Adrenal gland (tissue), 19 donors: Measurements from ENCODE around the gene GZMA. TPM values are rescaled to one million over a fixed set of nuclear protein-coding genes. Genes with fewer than 3 reads are reported as not detected.

Source experiments
- DNase-seq, 7 donors: peaks; one replicate each; pipeline ENCODE4 v3.0.0-alpha.2; 2019 to 2020
- H3K27ac ChIP-seq, 5 donors: fragments of 200-600 bp; sonication (generic) in 4 of 5; 1 replicate in 3 of 5; 2 replicates in 2 of 5; pipeline versions ENCODE4 v1.5.1 to v1.8.0; 2016 to 2020; ENCODE audit warnings: mild to moderate bottlenecking in 1 of 5
- H3K27me3 ChIP-seq: fragments of 200-600 bp; 2 replicates; pipeline ENCODE4 v1.8.0; 2021
- H3K36me3 ChIP-seq, 2 donors: fragments of 200-600 bp; replicated peaks in 1 of 2; 1 replicate in 1 of 2; 2 replicates in 1 of 2; pipeline versions ENCODE4 v1.5.1 to v1.8.0; 2018 to 2022
- H3K4me1 ChIP-seq, 2 donors: fragments of 200-600 bp; replicated peaks in 1 of 2; 1 replicate in 1 of 2; 2 replicates in 1 of 2; pipeline versions ENCODE4 v1.5.1 to v1.8.0; 2018 to 2021
- H3K4me3 ChIP-seq, 4 donors: fragments of 200-600 bp; sonication (generic) in 3 of 4; one replicate each; pipeline ENCODE4 v1.5.1; 2016 to 2018
- H3K9me3 ChIP-seq, 3 donors: fragments of 200-600 bp; sonication (generic) in 1 of 3; replicated peaks in 1 of 3; 1 replicate in 2 of 3; 2 replicates in 1 of 3; pipeline versions ENCODE4 v1.5.1 to v1.8.0; 2016 to 2021
- CTCF ChIP-seq, 6 experiments: fragments of 450-650 bp in 4 of 6; fragments of 200-600 bp in 2 of 6; sonication (generic) in 1 of 6; IDR thresholded peaks; 1 replicate in 5 of 6; 2 replicates in 1 of 6; pipeline versions ENCODE4 v1.5.1 to v1.8.0; 2016 to 2021; ENCODE audit warnings: antibody characterized with exemption in 6 of 6, mild to moderate bottlenecking in 2 of 6, moderate library complexity in 1 of 6
- POLR2A ChIP-seq, 2 donors: fragments of 450-650 bp; IDR thresholded peaks; one replicate each; pipeline ENCODE4 v1.6.1; 2017; ENCODE audit warnings: antibody characterized with exemption in 2 of 2, mild to moderate bottlenecking in 2 of 2, moderate library complexity in 1 of 2
- WGBS, 4 donors: extraction: QIAGEN DNeasy Blood & Tissue Kit in 2 of 4; methylation state at CpG; one replicate each; pipeline versions ENCODE4 v1.1.5 to v1.1.7; 2013 to 2017; 5-methylcytosine and 5-hydroxymethylcytosine counted together
- intact Hi-C, 2 donors: fragments of 100-400 bp; cut with DNase I; formaldehyde crosslinking; loops; one replicate each; pipeline versions ENCODE4 v1.14.1 to v1.15.0; 2022 to 2023
- long read RNA-seq, 10 donors: library from polyadenylated mRNA in 3 of 10; unstranded in 2 of 10; stranded (forward) in 1 of 10; transcript quantifications; one replicate each; pipeline ENCODE4 v2.0.0 and lab custom pipeline, GENCODE V29; 2021 to 2026
- polyA plus RNA-seq, 3 donors: library from polyadenylated mRNA; stranded (reverse); fragments of 200-250 nt in 2 of 3; fragments of 350-450 nt in 1 of 3; fragmentation: Illumina TruSeq in 1 of 3; extraction: RNeasy Lipid Tissue Mini Kit (QIAGEN cat#74804) in 1 of 3; gene quantifications; one replicate each; pipeline ENCODE4 v1.2.3, GENCODE V29; 2013 to 2014
- total RNA-seq, 9 donors: library from RNA; depleted of rRNA in 4 of 9; stranded (reverse); fragments of >200 nt in 4 of 9; fragments of 120-200 nt in 1 of 9; fragmentation: NEBNext Ultra II Directional in 1 of 9; extraction: Animal tissue kit (Norgen Biotek cat#: 25700) in 1 of 9; gene quantifications; one replicate each; pipeline versions ENCODE4 v1.1.0 to v1.2.4, GENCODE V29; 2013 to 2023
- donor health status: healthy with polysubstance abuse.
- donor health status: Bipolar disorder and iron deficiency.
- donor health status: DM: yes; HTN: yes; CAD: no.
- donor health status: DM: no; HTN: no; CAD: no.
- donor health status: DM: no; HTN: no; CAD: no.
- donor health status: DM: yes; HTN: yes; CAD: no.

GZMA gene
- 1 to 10 TPM in 3 of 9 donors, under 1 TPM in 4, not detected in 2; 0.39 to 5.1 (median 0.92) TPM for total RNA-seq
- polyA plus RNA-seq = 1 to 10 TPM; 2.0 to 9.7 (median 4.2) TPM
- long read RNA-seq, donor 1 = 0 reads
- long read RNA-seq, donor 2 = 0 reads
- long read RNA-seq, donor 3, partial matches to known transcripts = 0 of 2 reads
- long read RNA-seq, donor 3, other reads (novel, unspliced or antisense) = 0 of 2 reads
- long read RNA-seq, donor 4, partial matches to known transcripts = 0 of 3 reads
- long read RNA-seq, donor 4, other reads (novel, unspliced or antisense) = 0 of 3 reads
- long read RNA-seq, donor 5, partial matches to known transcripts = 0 of 1 reads
- long read RNA-seq, donor 5, other reads (novel, unspliced or antisense) = 0 of 1 reads
- long read RNA-seq, donor 6, partial matches to known transcripts = 0 of 2 reads
- long read RNA-seq, donor 6, other reads (novel, unspliced or antisense) = 0 of 2 reads
- long read RNA-seq, donor 7 = 0 reads
- long read RNA-seq, donor 8, partial matches to known transcripts = 0 of 1 reads
- long read RNA-seq, donor 8, other reads (novel, unspliced or antisense) = 0 of 1 reads
- long read RNA-seq, donor 9 = 0 reads
- long read RNA-seq, donor 10 = 0 reads

- no peak for TF ChIP-seq CTCF (IDR thresholded peaks at IDR 0.05)
- no peak for TF ChIP-seq POLR2A (IDR thresholded peaks at IDR 0.05)
- intact Hi-C loops = no loop called here
Measured at GRCh38 chr5:55102348-55102747, at the start of gene GZMA. GZMA (plus strand) TSS chr5:55102646; CDS start chr5:55102683, 37 bp downstream.

GRCh38 chr5:55055183-55055582 is 47.3 kb upstream of the GZMA start:
- Histone ChIP-seq H3K36me3 (no peaks in the 10 kb centered on the region), H3K4me3 (no peak overlapping the region), H3K9me3 (no peaks in the 10 kb centered on the region), H3K27ac (no peak overlapping the region), H3K27me3 (peaks cover 3% of the 10 kb centered on the region), H3K4me1 (no peaks in the 10 kb centered on the region)
- no peak for TF ChIP-seq CTCF (IDR thresholded peaks at IDR 0.05)
- no peak for TF ChIP-seq POLR2A (IDR thresholded peaks at IDR 0.05)
- intact Hi-C loops = no loop called here
- DNase-seq = no peak
- WGBS, 4 donors = 68 to 75% (median 70%) methylated on average over 2 of the region's 2 CpGs

More at GRCh38 chr5:55102348-55102747, at the start of gene GZMA:
- Histone ChIP-seq H3K36me3 (no peaks in the 10 kb centered on the region), H3K27me3 (peaks cover 3% of the 10 kb centered on the region), H3K9me3 (no peaks in the 10 kb centered on the region), H3K4me3 (no peak within 1 kb of the TSS), H3K4me1 (no peaks in the 10 kb centered on the region), H3K27ac (no peak within 1 kb of the TSS)
- no peak for DNase-seq
- WGBS, 4 donors = 51 to 68% (median 60%) methylated on average over 3 of the region's 3 CpGs

GRCh38 chr5:55062039-55062779 is 40.2 kb upstream of the GZMA start:
- DNase-seq = no peak
- H3K36me3 ChIP-seq = no peaks in the 10 kb centered on the region
- intact Hi-C loops = no loop called here
- 81 to 88% (median 86%) methylated on average over 9 of the region's 9 CpGs for WGBS, 4 donors
- TF ChIP-seq CTCF (IDR thresholded peaks at IDR 0.05) (no peak), POLR2A (IDR thresholded peaks at IDR 0.05) (no peak)
- no peaks in the 10 kb centered on the region for H3K9me3 ChIP-seq
- peaks cover 3% of the 10 kb centered on the region for H3K27me3 ChIP-seq
- no peaks in the 10 kb centered on the region for H3K4me1 ChIP-seq
- no peak overlapping the region for H3K4me3 ChIP-seq
- H3K27ac ChIP-seq = no peak overlapping the region

- TF ChIP-seq CTCF (IDR thresholded peaks at IDR 0.05) = no peak
- no peak for TF ChIP-seq POLR2A (IDR thresholded peaks at IDR 0.05)
- Histone ChIP-seq H3K9me3 (no peaks in the 10 kb centered on the region), H3K4me1 (no peaks in the 10 kb centered on the region), H3K27ac (no peak overlapping the region), H3K36me3 (no peaks in the 10 kb centered on the region), H3K4me3 (no peak overlapping the region), H3K27me3 (no peaks in the 10 kb centered on the region)
- 54 to 70% (median 65%) methylated on average over 5 of the region's 5 CpGs for WGBS, 4 donors
- DNase-seq = no peak
- intact Hi-C loops = no loop called here
Measured at GRCh38 chr5:55063220-55063863, 39.1 kb upstream of the GZMA start.
